HL-60/S4 treated with retinoic acid at 250 ng/mL for 4 days and 3 days (cell line): ENCODE data around the gene POLE3.
"Not testable (repeated sequence)": the region's sequence is repeated elsewhere in the genome, so short reads cannot be mapped to it uniquely, and the experiment has no call there.

Experiments used
- in situ Hi-C: fragments of 300-500 bp; cut with MboI; formaldehyde crosslinking; loops from 2 replicates; pipeline ENCODE4 v1.7.0; 2022; ENCODE audit warnings: low sequenced_read_pairs

Gene POLE3

DNA sequence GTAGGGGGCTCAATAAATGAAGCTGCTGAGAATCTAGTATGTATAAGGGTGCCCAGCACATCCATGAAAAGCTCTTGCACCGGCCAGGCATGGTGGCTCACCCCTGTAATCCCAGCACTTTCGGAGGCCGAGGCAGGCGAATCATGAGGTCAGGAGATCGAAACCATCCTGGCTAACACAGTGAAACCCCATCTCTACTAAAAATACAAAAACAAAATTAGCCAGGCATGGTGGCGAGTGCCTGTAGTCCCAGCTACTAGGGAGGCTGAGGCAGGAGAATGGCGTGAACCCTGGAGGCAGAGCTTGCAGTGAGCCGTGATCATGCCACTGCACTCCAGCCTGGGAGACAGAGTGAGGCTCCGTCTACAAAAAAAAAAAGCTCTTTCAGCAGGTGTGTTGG, 4.1 kb downstream of the POLE3 start:
- in situ Hi-C loops, result not testable (repeated sequence)

DNA sequence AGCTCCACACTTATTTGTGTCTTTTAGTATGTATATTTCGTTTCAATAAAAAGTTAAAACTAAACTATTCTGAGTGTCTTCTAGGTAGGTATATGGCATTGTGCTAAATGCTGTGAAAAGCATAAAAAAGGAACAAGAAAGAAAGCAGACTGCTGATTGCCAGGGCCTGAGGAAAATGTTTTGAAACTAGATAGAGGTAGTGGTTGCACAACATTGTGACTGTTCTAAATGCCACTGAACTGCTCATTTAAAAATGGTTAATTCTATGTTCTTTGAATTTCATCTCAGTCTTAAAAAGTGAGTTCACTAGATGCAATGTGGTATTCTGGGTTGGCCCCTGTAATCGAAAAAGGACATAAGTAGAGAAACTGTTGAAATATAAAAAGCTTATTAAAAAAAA, 6.8 kb downstream of the POLE3 start:
- in situ Hi-C loops, result no loop called here

GRCh38 chr9:113401027-113401792, 9.3 kb downstream of the POLE3 start, which contains the start of gene ALAD:
ALAD (minus strand) TSS chr9:113401284; CDS start chr9:113393559, 7,725 bp downstream.
- in situ Hi-C loops, result no loop called here

DNA sequence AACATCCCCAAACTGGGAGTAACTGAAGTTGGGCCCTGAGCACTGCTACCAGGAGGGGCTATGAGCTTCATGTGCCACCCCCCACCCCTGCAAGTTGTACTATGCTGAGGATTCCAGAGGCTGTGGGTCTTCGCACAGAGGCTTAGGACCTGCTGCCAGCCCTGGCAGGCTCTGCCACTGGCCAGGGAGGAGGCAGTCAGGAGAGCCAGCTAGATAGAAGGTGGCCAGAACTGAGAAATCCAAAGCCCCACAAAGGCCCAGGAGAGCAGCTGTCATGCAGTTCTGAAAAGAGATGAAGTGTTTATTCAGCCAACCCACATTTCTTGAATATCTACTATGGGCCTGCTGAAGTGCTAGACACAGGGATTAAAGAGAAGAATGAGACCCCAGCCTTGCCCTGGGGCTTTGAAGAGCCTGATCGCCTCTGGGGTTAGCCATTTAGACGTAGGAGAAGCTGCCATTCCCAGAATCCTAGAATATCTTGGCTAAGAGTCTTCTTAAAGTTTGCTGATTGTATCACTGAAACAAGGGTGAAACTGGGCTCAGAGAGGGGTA, 10.8 kb downstream of the POLE3 start:
- in situ Hi-C loops, result no loop called here

DNA sequence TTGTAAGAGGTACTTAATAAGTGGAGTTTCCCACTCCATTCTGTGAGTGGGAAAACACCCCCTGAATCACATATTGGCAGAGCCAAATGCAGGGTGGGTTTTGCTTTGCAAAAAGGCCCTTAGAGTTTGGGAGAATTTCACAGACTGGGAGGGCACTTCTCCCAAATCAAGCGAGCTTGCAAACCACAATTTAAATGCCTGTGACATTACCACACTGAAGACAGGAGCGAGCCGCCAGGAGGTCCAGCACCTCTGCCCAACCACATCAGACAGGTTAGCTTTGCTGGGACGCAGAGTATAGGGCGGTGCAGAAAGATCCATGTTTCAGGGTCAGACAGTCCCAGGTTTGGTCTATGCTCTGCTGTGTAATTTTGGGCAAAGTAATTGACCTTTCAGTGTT, 11.7 kb downstream of the POLE3 start:
- in situ Hi-C loops, result no loop called here

- in situ Hi-C loops, result no loop called here
Observed at GRCh38 chr9:113397203-113397631, 13.3 kb downstream of the POLE3 start.

DNA sequence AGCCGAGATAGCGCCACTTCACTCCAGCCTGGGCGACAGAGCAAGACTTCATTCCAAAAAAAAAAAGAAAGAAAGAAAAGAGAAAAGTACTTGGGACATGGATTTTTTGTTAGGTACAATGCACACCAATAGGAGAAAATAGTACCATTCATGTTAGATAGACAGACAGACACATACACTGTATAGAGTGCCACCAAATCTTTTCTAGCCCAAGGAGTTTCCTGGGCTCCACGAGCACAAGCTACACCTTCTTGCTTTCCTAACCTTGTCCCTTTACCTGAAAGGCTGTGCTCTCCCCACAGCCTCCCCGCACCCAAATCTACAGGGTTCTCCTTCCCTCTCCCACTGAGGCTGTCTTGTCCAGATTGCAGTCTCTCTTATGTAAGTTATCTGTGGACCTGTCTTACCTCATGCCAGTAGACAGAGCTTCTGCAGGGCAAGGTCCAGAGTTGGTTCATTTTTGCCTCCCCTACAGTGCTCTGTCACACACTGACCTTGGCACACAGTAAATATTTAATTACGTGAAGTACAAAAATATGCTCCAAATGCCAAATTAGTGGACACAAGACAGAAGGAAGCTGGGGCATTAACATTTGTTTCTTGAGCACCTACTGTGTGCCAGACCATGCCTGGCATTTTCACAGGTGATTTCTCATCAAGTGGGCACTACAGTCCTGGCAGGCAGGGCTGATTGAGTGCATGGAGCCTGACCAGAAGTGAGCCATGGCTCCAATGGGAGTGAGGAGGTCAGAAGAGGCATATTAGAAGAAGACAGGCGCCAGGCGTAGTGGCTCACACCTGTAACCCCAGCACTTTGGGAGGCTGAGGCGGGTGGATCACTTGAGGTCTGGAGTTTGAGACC, 15.2 kb downstream of the POLE3 start:
- in situ Hi-C loops, result no loop called here

- in situ Hi-C loops, result no loop called here
Observed at GRCh38 chr9:113393281-113393680, 17.2 kb downstream of the POLE3 start.

DNA sequence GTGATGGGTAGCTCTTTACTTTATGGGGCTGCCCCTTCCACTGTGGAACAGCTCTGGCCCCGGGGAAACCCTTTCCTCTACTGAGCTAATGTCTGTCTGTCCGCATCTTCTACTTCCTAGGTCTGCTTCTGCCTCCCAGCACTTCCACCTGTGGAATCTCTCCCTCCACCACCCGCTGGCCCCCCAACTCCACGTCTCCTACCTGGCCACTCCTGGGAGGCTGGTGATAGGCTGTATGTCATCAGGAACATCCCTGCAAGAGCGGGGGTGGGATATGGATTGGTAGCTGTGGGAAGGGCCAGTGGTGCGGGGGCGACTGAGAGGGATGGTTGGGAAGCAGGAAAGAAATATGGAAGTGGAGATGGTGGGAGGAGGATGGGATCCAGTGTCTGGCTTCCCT, 18.6 kb downstream of the POLE3 start:
- in situ Hi-C loops, result no loop called here

- in situ Hi-C loops, result no loop called here
Observed at GRCh38 chr9:113390192-113390960, 20.1 kb downstream of the POLE3 start.

- in situ Hi-C loops, result no loop called here
Observed at GRCh38 chr9:113389451-113389850, 21.0 kb downstream of the POLE3 start.

- in situ Hi-C loops, result no loop called here
Observed at GRCh38 chr9:113388833-113389232, 21.6 kb downstream of the POLE3 start.

GRCh38 chr9:113387560-113388230, 22.8 kb downstream of the POLE3 start:
- in situ Hi-C loops, result no loop called here

- in situ Hi-C loops, result no loop called here
Observed at GRCh38 chr9:113386571-113387393, 23.7 kb downstream of the POLE3 start.

GRCh38 chr9:113381909-113382411, 28.5 kb downstream of the POLE3 start:
- in situ Hi-C loops, result no loop called here

GRCh38 chr9:113381441-113381840, 29.0 kb downstream of the POLE3 start:
- in situ Hi-C loops, result not testable (repeated sequence)

GRCh38 chr9:113380869-113381378, 29.6 kb downstream of the POLE3 start:
- in situ Hi-C loops, result no loop called here

DNA sequence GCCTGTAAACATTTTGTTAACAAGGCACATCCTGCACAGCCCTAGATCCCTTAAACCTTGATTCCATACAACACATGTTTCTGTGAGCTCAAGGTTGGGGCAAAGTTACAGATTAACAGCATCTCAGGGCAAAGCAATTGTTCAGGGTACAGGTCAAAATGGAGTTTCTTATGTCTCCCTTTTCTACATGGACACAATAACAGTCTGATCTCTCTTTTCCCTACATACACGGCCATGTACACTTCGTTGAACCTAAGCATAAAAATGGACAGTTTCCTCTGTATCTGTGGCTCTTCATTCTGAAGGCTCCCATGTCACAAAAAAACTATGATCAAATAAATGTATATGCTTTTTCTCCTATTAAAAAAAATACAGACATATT, 30.7 kb downstream of the POLE3 start:
- in situ Hi-C loops, result not testable (repeated sequence)
